OCI-LY1 (cell line): Measurements from ENCODE around the gene TMEM51.

Source experiments
- H2AFZ ChIP-seq: fragments of 200-600 bp; sonication (generic), shearing (Covaris generic); 2 replicates; pipeline ENCODE4 v1.6.0; 2014; ENCODE audit warnings: antibody characterized with exemption, mild to moderate bottlenecking, low read length
- H3F3A ChIP-seq: fragments of 200-600 bp; sonication (generic), shearing (Covaris generic); 2 replicates; pipeline ENCODE4 v1.6.0; 2014; ENCODE audit warnings: mild to moderate bottlenecking, antibody characterized with exemption, low read length, moderate library complexity; ENCODE audit not compliant: insufficient read depth
- H3K27ac ChIP-seq: fragments of 200-600 bp; sonication (generic); 2 replicates; pipeline ENCODE4 v1.5.1; 2014; ENCODE audit warnings: low read length, mixed run types, mild to moderate bottlenecking, low read depth; ENCODE audit not compliant: poor library complexity, severe bottlenecking
- H3K27me3 ChIP-seq: fragments of 200-600 bp; sonication (generic); 2 replicates; pipeline ENCODE4 v1.6.0; 2014; ENCODE audit warnings: antibody characterized with exemption, mild to moderate bottlenecking, low read length, moderate library complexity; ENCODE audit not compliant: insufficient read depth
- H3K36me3 ChIP-seq: fragments of 200-600 bp; sonication (generic); 2 replicates; pipeline ENCODE4 v1.6.1; 2014; ENCODE audit warnings: mild to moderate bottlenecking, antibody characterized with exemption, low read length, moderate library complexity, mixed read lengths; ENCODE audit not compliant: insufficient read depth
- H3K4me1 ChIP-seq: fragments of 200-600 bp; sonication (generic); 2 replicates; pipeline ENCODE4 v1.5.1; 2014; ENCODE audit warnings: mild to moderate bottlenecking, low read length, moderate library complexity; ENCODE audit not compliant: insufficient read depth, severe bottlenecking
- H3K4me2 ChIP-seq: fragments of 200-600 bp; sonication (generic), shearing (Covaris generic); 2 replicates; pipeline ENCODE4 v1.6.1; 2014; ENCODE audit warnings: low read length
- H3K4me3 ChIP-seq: fragments of 200-600 bp; sonication (generic); 2 replicates; pipeline ENCODE4 v1.5.1; 2014; ENCODE audit warnings: low read length, low read depth, mild to moderate bottlenecking, mixed read lengths; ENCODE audit not compliant: poor library complexity, severe bottlenecking
- H3K79me2 ChIP-seq: fragments of 200-600 bp; shearing (Covaris generic); 2 replicates; pipeline ENCODE4 v1.6.1; 2016; ENCODE audit warnings: mixed run types, low read length, mixed read lengths; ENCODE audit not compliant: insufficient read depth
- H3K9ac ChIP-seq: fragments of 200-600 bp; sonication (generic), shearing (Covaris generic); 2 replicates; pipeline ENCODE4 v1.6.1; 2014; ENCODE audit warnings: mild to moderate bottlenecking, low read length, mixed read lengths
- H3K9me2 ChIP-seq: fragments of 200-600 bp; sonication (generic), shearing (Covaris generic); 2 replicates; pipeline ENCODE4 v1.6.1; 2014; ENCODE audit warnings: low read depth, mild to moderate bottlenecking, low read length, mixed read lengths
- H3K9me3 ChIP-seq: fragments of 200-600 bp; shearing (Covaris generic); 2 replicates; pipeline ENCODE4 v1.6.1; 2014; ENCODE audit warnings: low read length, mixed read lengths
- H4K20me1 ChIP-seq: fragments of 200-600 bp; sonication (generic), shearing (Covaris generic); 2 replicates; pipeline ENCODE4 v1.6.0; 2016; ENCODE audit warnings: mild to moderate bottlenecking, low read length; ENCODE audit not compliant: insufficient read depth
- EZH2 ChIP-seq: fragments of 200-600 bp; sonication (generic), shearing (Covaris generic); IDR thresholded peaks from 2 replicates; pipeline ENCODE4 v1.8.0; 2017; ENCODE audit warnings: borderline replicate concordance, mixed run types, mild to moderate bottlenecking, antibody characterized with exemption, low read length, moderate library complexity, mixed read lengths
- TF ChIP-seq, protein P1 (sequence below): fragments of 200-600 bp; sonication (generic), shearing (Covaris generic); IDR thresholded peaks from 2 replicates; pipeline ENCODE4 v1.5.1; 2017; ENCODE audit warnings: mild to moderate bottlenecking, antibody characterized with exemption, low read length, moderate library complexity, mixed read lengths

TMEM51 gene

DNA sequence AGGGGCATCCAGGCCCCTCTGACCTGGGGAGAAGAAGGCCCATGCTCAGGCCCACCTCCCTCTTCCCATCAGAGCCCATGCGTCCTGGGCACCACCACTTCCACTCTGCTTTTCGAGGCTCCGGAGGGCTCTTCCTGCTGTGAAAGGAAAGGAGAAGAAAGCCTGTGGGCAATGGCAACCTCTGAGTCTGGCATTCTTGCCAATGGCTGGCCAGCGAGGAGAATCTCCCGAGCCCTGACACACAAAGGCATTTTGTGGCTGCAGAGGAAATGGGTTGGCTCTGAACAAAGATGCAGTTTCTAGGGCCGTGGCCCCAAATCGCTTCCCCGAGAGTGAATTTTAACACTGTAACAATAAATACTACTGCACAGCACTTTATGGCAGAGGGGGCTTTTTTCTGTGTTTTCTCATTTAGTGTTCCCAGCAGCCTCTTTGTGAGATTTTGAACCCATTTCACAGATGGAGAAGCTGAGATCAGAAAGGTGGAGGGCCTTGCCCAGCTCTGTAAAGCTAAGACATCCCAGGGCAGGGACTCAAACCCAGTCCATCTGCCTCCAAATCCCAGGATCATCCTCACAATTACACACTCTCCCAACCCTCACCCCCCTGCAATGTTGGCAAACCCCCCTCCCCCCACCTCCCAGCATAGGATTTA is 35.7 kb upstream of the TMEM51 start:
- no peaks in the 10 kb centered on the region for H3K27me3 ChIP-seq
- H3K9ac ChIP-seq: no peak overlapping the region
- no peaks in the 10 kb centered on the region for H3K9me3 ChIP-seq
- TF ChIP-seq EZH2: no peak
- TF ChIP-seq, protein P1, sequence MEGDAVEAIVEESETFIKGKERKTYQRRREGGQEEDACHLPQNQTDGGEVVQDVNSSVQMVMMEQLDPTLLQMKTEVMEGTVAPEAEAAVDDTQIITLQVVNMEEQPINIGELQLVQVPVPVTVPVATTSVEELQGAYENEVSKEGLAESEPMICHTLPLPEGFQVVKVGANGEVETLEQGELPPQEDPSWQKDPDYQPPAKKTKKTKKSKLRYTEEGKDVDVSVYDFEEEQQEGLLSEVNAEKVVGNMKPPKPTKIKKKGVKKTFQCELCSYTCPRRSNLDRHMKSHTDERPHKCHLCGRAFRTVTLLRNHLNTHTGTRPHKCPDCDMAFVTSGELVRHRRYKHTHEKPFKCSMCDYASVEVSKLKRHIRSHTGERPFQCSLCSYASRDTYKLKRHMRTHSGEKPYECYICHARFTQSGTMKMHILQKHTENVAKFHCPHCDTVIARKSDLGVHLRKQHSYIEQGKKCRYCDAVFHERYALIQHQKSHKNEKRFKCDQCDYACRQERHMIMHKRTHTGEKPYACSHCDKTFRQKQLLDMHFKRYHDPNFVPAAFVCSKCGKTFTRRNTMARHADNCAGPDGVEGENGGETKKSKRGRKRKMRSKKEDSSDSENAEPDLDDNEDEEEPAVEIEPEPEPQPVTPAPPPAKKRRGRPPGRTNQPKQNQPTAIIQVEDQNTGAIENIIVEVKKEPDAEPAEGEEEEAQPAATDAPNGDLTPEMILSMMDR: no peak
- no peaks in the 10 kb centered on the region for H3K9me2 ChIP-seq
- no peaks in the 10 kb centered on the region for H3K79me2 ChIP-seq
- H3K4me2 ChIP-seq: no peak overlapping the region
- no peak overlapping the region for H3K4me3 ChIP-seq
- H2AFZ ChIP-seq: no peak overlapping the region
- H4K20me1 ChIP-seq: no peaks in the 10 kb centered on the region
- no peaks in the 10 kb centered on the region for H3K36me3 ChIP-seq
- no peaks in the 10 kb centered on the region for H3F3A ChIP-seq
- no peaks in the 10 kb centered on the region for H3K4me1 ChIP-seq
- H3K27ac ChIP-seq: no peak overlapping the region

DNA sequence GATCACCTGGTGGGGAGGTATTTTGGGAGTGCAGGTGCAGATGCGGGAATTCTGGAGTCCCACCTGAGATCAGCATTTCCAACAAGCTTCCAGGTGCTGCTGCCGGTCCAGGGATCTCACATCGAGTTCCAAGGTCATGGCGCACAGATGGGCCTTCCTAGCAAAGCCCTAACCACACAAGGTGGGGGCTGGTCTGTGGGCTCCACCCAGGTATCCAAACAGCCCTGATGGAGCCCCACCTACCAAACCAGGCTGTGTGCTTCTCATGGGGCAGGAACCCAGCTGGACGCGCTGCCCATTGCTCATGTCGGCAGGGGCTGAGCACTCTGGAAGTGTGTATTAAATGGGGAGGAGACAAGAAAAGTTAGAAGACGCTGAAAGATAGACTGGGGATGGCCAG is 35.0 kb upstream of the TMEM51 start:
- H3K4me2 ChIP-seq: no peak overlapping the region
- H3K9ac ChIP-seq: no peak overlapping the region
- no peaks in the 10 kb centered on the region for H3K9me3 ChIP-seq
- no peak overlapping the region for H3K4me3 ChIP-seq
- no peaks in the 10 kb centered on the region for H3F3A ChIP-seq
- no peak overlapping the region for H2AFZ ChIP-seq
- H3K79me2 ChIP-seq: no peaks in the 10 kb centered on the region
- no peaks in the 10 kb centered on the region for H3K36me3 ChIP-seq
- H3K27ac ChIP-seq: no peak overlapping the region
- TF ChIP-seq EZH2: no peak
- TF ChIP-seq, protein P1: no peak
- no peaks in the 10 kb centered on the region for H3K27me3 ChIP-seq
- no peaks in the 10 kb centered on the region for H3K4me1 ChIP-seq
- no peaks in the 10 kb centered on the region for H3K9me2 ChIP-seq
- no peaks in the 10 kb centered on the region for H4K20me1 ChIP-seq

DNA sequence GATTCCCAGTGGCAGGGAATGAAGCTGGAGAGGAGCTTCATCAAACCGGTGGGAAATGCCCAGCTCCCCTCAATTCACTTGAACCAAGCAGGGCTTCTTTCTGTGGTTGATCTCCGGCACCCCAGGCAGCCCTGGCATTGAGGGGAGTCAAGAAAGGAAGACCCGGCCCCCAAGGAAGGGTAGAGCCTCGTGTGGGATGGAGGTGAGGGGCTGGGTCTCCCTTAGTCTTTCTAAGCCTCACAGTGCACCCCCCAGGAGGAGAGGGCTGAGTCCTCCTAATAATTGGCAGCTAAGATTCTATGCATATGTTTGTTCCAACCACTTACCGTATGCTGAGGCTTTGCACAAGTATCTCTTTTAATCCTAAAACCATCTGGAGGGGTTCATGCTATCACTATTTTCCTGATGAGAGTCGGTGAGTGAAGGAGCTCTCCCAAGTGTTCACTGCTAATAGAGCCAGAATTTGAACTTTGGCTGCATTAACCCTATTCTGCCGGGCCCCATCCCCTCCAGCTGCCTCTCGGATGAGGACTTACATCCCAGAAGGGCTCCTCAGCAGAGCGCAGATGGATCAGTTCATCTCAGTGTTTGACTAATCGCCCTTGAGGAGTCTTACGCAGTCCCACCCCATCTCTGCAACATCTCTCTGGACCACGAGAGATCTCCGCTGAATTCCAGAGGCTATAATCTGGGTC is 33.1 kb upstream of the TMEM51 start:
- TF ChIP-seq, protein P1: no peak
- no peak for TF ChIP-seq EZH2
- H4K20me1 ChIP-seq: no peaks in the 10 kb centered on the region
- no peak overlapping the region for H3K27ac ChIP-seq
- H3K9me2 ChIP-seq: no peaks in the 10 kb centered on the region
- H3F3A ChIP-seq: no peaks in the 10 kb centered on the region
- no peak overlapping the region for H3K9ac ChIP-seq
- H3K4me3 ChIP-seq: no peak overlapping the region
- H3K4me1 ChIP-seq: no peaks in the 10 kb centered on the region
- no peaks in the 10 kb centered on the region for H3K79me2 ChIP-seq
- H3K27me3 ChIP-seq: no peaks in the 10 kb centered on the region
- no peak overlapping the region for H3K4me2 ChIP-seq
- no peaks in the 10 kb centered on the region for H3K9me3 ChIP-seq
- H3K36me3 ChIP-seq: no peaks in the 10 kb centered on the region
- H2AFZ ChIP-seq: no peak overlapping the region
